ENCODE measurements around the gene GNB2.
A peak's percentile ranks its signal among the peaks of the same experiment; 100 is the strongest.
"Not testable (repeated sequence)": the region's sequence is repeated elsewhere in the genome, so short reads cannot be mapped to it uniquely, and the experiment has no call there.

The GNB2 gene

GRCh38 chr7:100665168-100665726, 8.3 kb upstream of the GNB2 start:
- DNase-seq (ENCODE audit: low spot score): no peak

- no peak for DNase-seq (ENCODE audit: low spot score)
These were observed 6.0 kb upstream of the GNB2 start for GRCh38 chr7:100667331-100668068.

- no peak for DNase-seq (ENCODE audit: low spot score)
These were observed 5.5 kb upstream of the GNB2 start for GRCh38 chr7:100668069-100668449.

GRCh38 chr7:100669106-100669505, 4.4 kb upstream of the GNB2 start:
- DNase-seq (ENCODE audit: low spot score): not testable (repeated sequence)

- DNase-seq (ENCODE audit: low spot score): no peak
These were observed 3.5 kb upstream of the GNB2 start for GRCh38 chr7:100670074-100670473.

GRCh38 chr7:100671353-100672327, 1.9 kb upstream of the GNB2 start:
- DNase-seq (ENCODE audit: low spot score): no peak

GRCh38 chr7:100673942-100674410, 436 bp downstream of the GNB2 start:
- DNase-seq (ENCODE audit: low spot score): peak; percentile 34

GRCh38 chr7:100674411-100675104, 1.0 kb downstream of the GNB2 start:
- DNase-seq (ENCODE audit: low spot score): peak; percentile 32

- no peak for DNase-seq (ENCODE audit: low spot score)
These were observed 1.5 kb downstream of the GNB2 start for GRCh38 chr7:100675105-100675451.

GRCh38 chr7:100675581-100676350, 2.2 kb downstream of the GNB2 start:
- peak; percentile 91 for DNase-seq (ENCODE audit: low spot score)

GRCh38 chr7:100676501-100677306, 3.2 kb downstream of the GNB2 start:
- DNase-seq (ENCODE audit: low spot score): no peak

GRCh38 chr7:100677308-100678267, 4.0 kb downstream of the GNB2 start:
- no peak for DNase-seq (ENCODE audit: low spot score)

- DNase-seq (ENCODE audit: low spot score): no peak
These were observed 4.9 kb downstream of the GNB2 start for GRCh38 chr7:100678291-100678984.

GRCh38 chr7:100679129-100679926, 5.8 kb downstream of the GNB2 start:
- DNase-seq (ENCODE audit: low spot score): peak; percentile 49

- peak; percentile 65 for DNase-seq (ENCODE audit: low spot score)
These were observed 6.5 kb downstream of the GNB2 start for GRCh38 chr7:100679927-100680575.

- DNase-seq (ENCODE audit: low spot score): peak; percentile 73
These were observed 7.2 kb downstream of the GNB2 start for GRCh38 chr7:100680576-100681271.

Measured in putamen (tissue), 1 donor.